H1 (cell line): ENCODE results near the gene GRM1.

ENCODE experiments used
- CTCF ChIP-seq, 3 experiments: IDR thresholded peaks; 1 replicate in 2 of 3; 2 replicates in 1 of 3; pipeline versions ENCODE4 v1.5.1 to v1.6.1; 2011; ENCODE audit warnings: low read length in 3 of 3, mild to moderate bottlenecking in 3 of 3, inconsistent platforms in 2 of 3, low read depth in 1 of 3, moderate library complexity in 1 of 3; ENCODE audit not compliant: insufficient read depth in 1 of 3; ENCODE audit errors: control extremely low read depth in 1 of 3
- EP300 ChIP-seq, 2 experiments: IDR thresholded peaks; 1 replicate in 1 of 2; 2 replicates in 1 of 2; pipeline ENCODE4 v1.6.1; 2011 to 2012; ENCODE audit warnings: low read depth in 2 of 2, low read length in 2 of 2, mild to moderate bottlenecking in 2 of 2, borderline replicate concordance in 1 of 2, inconsistent platforms in 1 of 2, moderate library complexity in 1 of 2
- EZH2 ChIP-seq: fragments of 200-600 bp; sonication (generic); IDR thresholded peaks from 2 replicates; pipeline ENCODE4 v1.7.1; 2012; ENCODE audit warnings: low read depth, mild to moderate bottlenecking, moderate library complexity, low read length, inconsistent platforms; ENCODE audit not compliant: severe bottlenecking
- GABPA ChIP-seq: IDR thresholded peaks from 2 replicates; pipeline ENCODE4 v1.6.1; 2011; ENCODE audit warnings: mild to moderate bottlenecking, low read length, moderate library complexity, borderline replicate concordance; ENCODE audit not compliant: insufficient read depth
- KDM5A ChIP-seq: fragments of 200-600 bp; IDR thresholded peaks from 2 replicates; pipeline ENCODE4 v1.7.1; 2012; ENCODE audit warnings: mild to moderate bottlenecking, low read length, inconsistent platforms, mixed read lengths
- RXRA ChIP-seq: IDR thresholded peaks from 2 replicates; pipeline ENCODE4 v1.6.1; 2011; ENCODE audit warnings: low read depth, mild to moderate bottlenecking, low read length, moderate library complexity; ENCODE audit not compliant: insufficient read depth

GRCh38 chr6:146297815-146298214, 269.0 kb downstream of the GRM1 start:
- TF ChIP-seq EZH2 = no peak
- TF ChIP-seq GABPA = no peak
- no peak for TF ChIP-seq RXRA
- TF ChIP-seq CTCF (IDR thresholded peaks at IDR 0.05; ENCODE audit: control extremely low read depth in 1 of 3, insufficient read depth in 1 of 3, low read depth in 1 of 3, low read length in 3 of 3) = no peak
- no peak for TF ChIP-seq EP300 (IDR thresholded peaks at IDR 0.05; ENCODE audit: borderline replicate concordance in 1 of 2, low read depth in 2 of 2, low read length in 2 of 2)
- TF ChIP-seq KDM5A = no peak
